T-helper 9 cell (primary cell): ENCODE results near the gene MS4A12.
"Not testable (repeated sequence)": the region's sequence is repeated elsewhere in the genome, so short reads cannot be mapped to it uniquely, and the experiment has no call there.

Experiments used
- DNase-seq: peaks from one replicate; pipeline ENCODE4 v3.0.0-alpha.2; 2020

Gene MS4A12

DNA sequence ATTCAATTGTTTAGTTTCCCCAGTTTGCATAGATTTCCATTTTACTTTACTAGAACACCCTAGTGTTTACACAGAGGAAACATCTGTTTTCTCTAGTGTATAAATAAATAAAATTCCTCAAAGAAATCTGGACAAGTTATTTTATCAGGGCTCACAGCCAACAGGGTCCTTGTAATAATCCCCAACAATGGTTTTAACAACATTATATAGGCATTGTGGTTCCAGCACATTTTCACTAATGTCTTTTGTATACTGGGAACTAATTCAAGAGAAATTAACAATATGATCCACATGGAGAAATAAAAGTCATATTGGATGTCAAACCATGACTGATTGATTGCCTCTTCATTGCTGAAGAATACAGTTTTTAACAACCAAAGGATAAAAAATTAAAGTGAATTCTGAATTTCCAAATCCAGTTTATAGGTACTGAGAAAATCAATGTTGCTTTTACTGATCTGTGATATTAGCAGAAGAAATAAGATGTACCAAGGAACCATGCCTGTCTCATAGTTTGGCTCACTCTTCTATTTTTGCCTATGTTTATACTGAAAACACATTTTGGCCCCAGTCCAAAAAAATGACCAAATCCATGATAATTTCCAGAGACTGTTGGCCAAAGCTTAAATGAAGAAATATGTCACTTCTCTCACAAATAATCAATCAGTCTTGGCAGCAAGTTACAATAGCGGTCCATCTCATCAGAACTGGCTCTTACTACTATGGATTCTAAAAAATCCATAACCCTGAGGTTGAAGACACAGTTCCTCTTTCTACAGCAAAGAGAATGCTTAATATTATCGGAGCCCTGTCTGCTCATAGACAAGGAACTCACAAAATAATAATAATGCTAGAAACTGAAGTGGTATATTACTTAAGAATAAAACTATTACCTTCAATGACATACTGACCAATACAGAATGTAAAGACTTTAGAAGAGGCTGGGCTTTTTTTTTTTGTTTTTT lies 21.2 kb downstream of the MS4A12 start:
- DNase-seq, result no peak

DNA sequence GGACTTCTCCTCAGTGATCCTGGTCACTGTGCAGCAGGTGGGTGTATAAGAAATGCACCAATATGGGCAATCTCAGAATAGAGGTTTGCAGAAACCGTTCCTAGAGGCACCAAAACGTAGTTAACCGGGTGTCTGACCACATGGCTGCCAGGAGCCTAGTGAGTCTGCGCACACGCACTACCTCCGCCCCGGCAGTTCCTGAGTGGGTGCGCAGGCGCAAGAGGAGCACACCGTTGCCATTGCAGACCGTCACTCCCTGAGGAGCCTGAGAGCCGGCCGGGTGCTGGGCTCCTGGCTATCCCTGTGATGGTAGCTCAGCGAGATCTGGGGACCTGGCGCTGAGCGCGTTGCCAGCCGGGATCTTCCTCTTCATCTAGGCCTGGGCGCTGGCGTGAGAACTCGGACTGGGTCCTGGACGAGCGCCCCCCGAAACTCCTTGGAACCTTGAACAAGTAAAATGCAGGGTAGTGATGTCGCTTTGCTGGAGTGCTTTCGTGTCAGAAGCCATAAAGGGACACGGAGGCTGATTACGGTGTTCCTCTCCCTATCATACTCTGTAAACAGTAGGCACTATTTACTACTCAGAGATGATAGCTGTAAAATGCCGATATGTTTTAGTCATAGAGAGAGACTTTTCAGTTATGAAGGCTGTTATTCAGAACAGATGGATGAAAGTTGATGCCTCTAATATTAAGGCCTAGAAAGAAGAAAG lies 22.7 kb downstream of the MS4A12 start, which contains the start of gene MS4A13:
MS4A13 (plus strand) TSS at position 249 of the 712 bp plus-strand sequence. CDS start 2,692 bp downstream, outside the sequence.
- no peak for DNase-seq

DNA sequence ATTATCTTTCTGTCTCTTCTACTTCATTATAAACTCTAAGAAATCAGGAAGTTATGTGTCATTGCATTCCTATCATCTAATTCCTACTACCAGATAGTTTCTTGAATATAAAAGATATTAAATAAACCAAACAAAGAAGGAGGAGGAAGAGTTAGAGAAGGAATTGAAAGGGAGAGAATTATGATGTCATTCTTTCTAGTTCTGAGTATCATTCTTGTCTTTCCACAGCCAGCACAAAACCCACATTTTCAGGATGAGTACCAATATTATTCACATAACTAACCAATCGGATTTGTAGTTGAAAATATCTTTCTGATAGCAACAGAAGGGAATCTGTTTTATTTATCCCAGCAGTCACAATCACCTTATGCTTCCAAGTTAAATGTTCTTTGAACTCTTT lies 35.9 kb downstream of the MS4A12 start:
- no peak for DNase-seq

DNA sequence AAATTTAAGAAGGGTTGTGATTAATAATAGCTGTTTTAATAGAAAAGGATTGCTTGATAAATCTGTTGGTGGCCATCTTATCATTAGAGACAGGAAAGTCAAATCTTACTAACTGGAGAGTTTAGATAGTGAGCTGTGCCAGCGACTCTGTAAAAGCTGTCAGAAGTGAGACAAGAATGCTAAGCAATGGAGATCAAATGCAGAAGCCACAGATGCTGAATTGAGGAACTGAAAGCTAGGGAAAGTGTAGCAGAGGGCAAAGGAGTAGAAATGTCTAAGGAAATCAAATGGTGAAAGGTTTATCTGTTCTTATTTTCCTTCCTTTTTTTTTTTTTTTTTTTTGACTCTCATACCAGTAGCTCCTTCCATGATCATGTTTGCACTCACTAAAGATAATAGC lies 36.4 kb downstream of the MS4A12 start:
- DNase-seq, result no peak

DNA sequence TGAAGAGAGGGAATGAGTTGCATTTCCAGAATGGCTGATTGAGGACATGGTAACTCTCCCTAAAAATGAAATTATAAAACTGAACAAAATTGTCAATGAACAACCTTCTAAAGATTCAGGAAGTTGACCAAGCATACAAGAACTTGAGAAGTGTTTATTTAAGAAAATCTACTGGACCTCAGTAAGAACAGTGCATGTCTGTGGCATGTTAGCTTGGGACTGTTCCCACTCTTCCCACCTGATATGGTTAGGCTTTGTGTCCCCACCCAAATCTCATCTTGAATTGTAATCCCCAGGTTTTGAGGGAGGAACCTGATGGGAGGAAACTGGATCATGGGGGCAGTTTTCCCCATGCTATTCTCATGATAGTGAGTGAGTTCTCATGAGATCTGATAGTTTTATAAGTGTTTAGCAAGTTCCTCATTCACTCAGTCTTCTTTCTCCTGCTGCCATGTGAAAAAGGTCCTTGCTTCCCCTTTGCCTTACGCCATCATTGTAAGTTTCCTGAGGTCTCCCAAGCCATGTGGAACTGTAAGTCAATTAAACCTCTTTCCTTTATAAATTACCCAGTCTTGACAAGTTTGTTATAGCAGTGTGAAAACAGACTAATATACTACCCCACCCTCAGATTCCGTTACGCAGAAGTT lies 38.0 kb downstream of the MS4A12 start:
- no peak for DNase-seq

DNA sequence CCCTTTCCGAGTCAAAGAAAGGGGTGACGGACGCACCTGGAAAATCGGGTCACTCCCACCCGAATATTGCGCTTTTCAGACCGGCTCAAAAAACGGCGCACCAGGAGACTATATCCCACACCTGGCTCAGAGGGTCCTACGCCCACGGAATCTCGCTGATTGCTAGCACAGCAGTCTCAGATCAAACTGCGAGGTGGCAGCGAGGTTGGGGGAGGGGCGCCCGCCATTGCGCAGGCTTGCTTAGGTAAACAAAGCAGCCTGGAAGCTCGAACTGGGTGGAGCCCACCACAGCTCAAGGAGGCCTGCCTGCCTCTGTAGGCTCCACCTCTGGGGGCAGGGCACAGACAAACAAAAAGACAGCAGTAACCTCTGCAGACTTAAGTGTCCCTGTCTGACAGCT lies 39.8 kb downstream of the MS4A12 start:
- DNase-seq, result not testable (repeated sequence)

DNA sequence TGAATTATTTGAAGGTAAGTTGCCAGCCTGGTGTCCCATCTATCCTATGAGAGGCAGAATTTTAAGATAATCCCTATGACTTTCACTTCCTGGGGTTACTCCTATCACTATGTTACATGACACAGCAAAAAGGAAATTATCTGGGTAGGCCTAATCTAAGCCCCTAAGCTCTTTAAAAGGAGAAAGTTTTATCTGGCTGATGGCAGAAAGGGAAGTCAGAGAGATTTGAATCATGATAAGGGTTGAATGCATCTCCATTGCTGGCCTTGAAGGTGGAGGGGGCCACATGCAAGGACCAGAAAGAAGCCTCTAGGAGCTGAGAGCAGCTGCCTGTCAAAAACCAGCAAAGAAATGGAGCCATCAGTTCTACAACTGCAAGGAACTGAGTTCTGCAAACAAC lies 46.0 kb downstream of the MS4A12 start:
- not testable (repeated sequence) for DNase-seq

DNA sequence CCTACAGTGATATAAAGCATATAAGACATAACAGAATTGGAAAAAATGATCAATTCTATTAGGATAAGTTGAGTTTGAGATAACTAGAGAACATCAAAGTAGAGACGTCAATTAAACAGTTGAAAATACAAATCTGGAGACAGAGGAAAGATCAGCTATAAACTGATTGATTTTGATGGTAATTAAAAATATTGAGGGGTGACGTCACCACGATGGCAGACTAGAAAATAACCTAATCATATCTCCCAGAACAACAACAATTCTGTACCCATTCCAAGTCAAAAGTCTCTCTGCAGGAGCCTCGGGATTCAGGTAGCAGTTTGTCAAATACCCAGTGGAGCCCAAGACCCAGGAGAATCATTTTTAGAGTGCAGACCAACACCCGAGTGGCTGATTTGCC lies 51.5 kb downstream of the MS4A12 start:
- no peak for DNase-seq
